A549 (cell line): Measurements from ENCODE around the gene ARMH1. TPM values are rescaled to one million over a fixed set of nuclear protein-coding genes. Genes with fewer than 3 reads are reported as not detected.

Source experiments
- ATAC-seq, 2 experiments: fragments of 200-7000 bp in 1 of 2; fragments of >200 bp in 1 of 2; cut with Nextera tagmentation in 1 of 2; cut with Tn5 transposase in 1 of 2; 3 replicates each; pipeline versions ENCODE4 v1.8.0 to v1.9.1; 2018 to 2020; ENCODE audit warnings: mild to moderate bottlenecking in 1 of 2, moderate library complexity in 1 of 2
- CTCF ChIA-PET: fragments of 300-600 bp; sonication (Branson Sonifier 250); formaldehyde crosslinking; extraction: SDS; loops from one replicate; lab custom pipeline; 2021; ENCODE audit warnings: antibody characterized with exemption, inconsistent platforms; lab: Yijun Ruan, JAX
- POLR2A ChIA-PET: fragments of 350-600 bp; formaldehyde crosslinking; extraction: SDS; loops from one replicate; lab custom pipeline; 2021; ENCODE audit warnings: antibody characterized with exemption, inconsistent platforms; lab: Yijun Ruan, JAX
- DNase-seq, 2 experiments: peaks; one replicate each; pipeline versions ENCODE4 v3.0.0 to v3.0.0-alpha.2; 2011 to 2016; ENCODE audit warnings: low read depth in 1 of 2, low spot score in 1 of 2
- FAIRE-seq: peaks from 2 replicates; lab custom pipeline; 2011; peaks lifted over from hg19 to GRCh38; lab: Jason Lieb, UNC
- H3K27ac ChIP-seq, 2 experiments: fragments of >200 bp; sonication (Bioruptor Twin); formaldehyde crosslinking; 3 replicates each; pipeline ENCODE4 v1.5.1; 2016 to 2017
- H3K4me1 ChIP-seq: fragments of >200 bp; sonication (Bioruptor Twin); formaldehyde crosslinking; 3 replicates; pipeline ENCODE4 v1.6.1; 2016
- H3K4me2 ChIP-seq: fragments of >200 bp; sonication (Bioruptor Twin); formaldehyde crosslinking; 3 replicates; pipeline ENCODE4 v1.6.1; 2016
- H3K4me3 ChIP-seq: fragments of >200 bp; sonication (Bioruptor Twin); formaldehyde crosslinking; 3 replicates; pipeline ENCODE4 v1.5.1; 2016
- H3K9me3 ChIP-seq: fragments of >200 bp; sonication (Bioruptor Twin); formaldehyde crosslinking; 3 replicates; pipeline ENCODE4 v1.6.1; 2016
- BHLHE40 ChIP-seq: IDR thresholded peaks from 2 replicates; pipeline ENCODE4 v1.6.1; 2012; ENCODE audit warnings: low read depth, low read length, inconsistent platforms
- CEBPB ChIP-seq, 2 experiments: fragments of >200 bp in 1 of 2; sonication (Bioruptor Twin) in 1 of 2; formaldehyde crosslinking in 1 of 2; IDR thresholded peaks; 2 replicates each; pipeline ENCODE4 v1.6.1; 2012 to 2016
- CHD2 ChIP-seq: fragments of 150-350 bp; IDR thresholded peaks from 2 replicates; pipeline ENCODE4 v1.6.1; 2014; ENCODE audit warnings: low read length; ENCODE audit not compliant: partially characterized antibody
- EP300 ChIP-seq, 2 experiments: fragments of >200 bp; sonication (Bioruptor Twin); formaldehyde crosslinking; IDR thresholded peaks; 2 replicates in 1 of 2; 3 replicates in 1 of 2; pipeline ENCODE4 v1.6.1; 2016 to 2017
- ESRRA ChIP-seq: fragments of 150-350 bp; IDR thresholded peaks from 2 replicates; pipeline ENCODE4 v1.6.1; 2014; ENCODE audit warnings: mild to moderate bottlenecking, low read length, borderline replicate concordance
- FOSL2 ChIP-seq, 2 experiments: fragments of 450-650 bp in 1 of 2; fragments of >200 bp in 1 of 2; sonication (Bioruptor Twin) in 1 of 2; formaldehyde crosslinking; IDR thresholded peaks; 2 replicates each; pipeline versions ENCODE4 v1.5.0 to v1.6.1; 2016 to 2020; ENCODE audit warnings: mild to moderate bottlenecking in 1 of 2, moderate library complexity in 1 of 2
- FOXS1 ChIP-seq: fragments of 250-450 bp; sonication (Bioruptor Pico); IDR thresholded peaks from 2 replicates; pipeline ENCODE4 v1.5.0; 2020; ENCODE audit warnings: mild to moderate bottlenecking, moderate library complexity
- HOXA7 ChIP-seq: fragments of 250-450 bp; sonication (Bioruptor Pico); IDR thresholded peaks from 2 replicates; pipeline ENCODE4 v1.5.0; 2020; ENCODE audit warnings: mild to moderate bottlenecking, moderate library complexity
- HOXB5 ChIP-seq: fragments of 250-450 bp; sonication (Bioruptor Pico); IDR thresholded peaks from 2 replicates; pipeline ENCODE4 v1.5.0; 2020; ENCODE audit warnings: mild to moderate bottlenecking, moderate library complexity
- JUN ChIP-seq, 2 experiments: fragments of >200 bp; sonication (Bioruptor Twin); formaldehyde crosslinking; IDR thresholded peaks; 2 replicates in 1 of 2; 3 replicates in 1 of 2; pipeline ENCODE4 v1.6.1; 2016 to 2017
- JUNB ChIP-seq: fragments of >200 bp; sonication (Bioruptor Twin); formaldehyde crosslinking; IDR thresholded peaks from 2 replicates; pipeline ENCODE4 v1.6.1; 2016
- KDM5A ChIP-seq: fragments of 200-600 bp; sonication (generic); IDR thresholded peaks from 2 replicates; pipeline ENCODE4 v1.6.1; 2016; ENCODE audit warnings: antibody characterized with exemption, mild to moderate bottlenecking
- MAZ ChIP-seq: fragments of 150-350 bp; IDR thresholded peaks from 2 replicates; pipeline ENCODE4 v1.6.1; 2014; ENCODE audit warnings: antibody characterized with exemption, low read depth, low read length, borderline replicate concordance
- MYC ChIP-seq: IDR thresholded peaks from 2 replicates; pipeline ENCODE4 v1.6.1; 2012; ENCODE audit warnings: mild to moderate bottlenecking, inconsistent platforms, low read length, improper control_type of control experiment, borderline replicate concordance
- NPAS2 ChIP-seq: fragments of 250-450 bp; sonication (Bioruptor Pico); IDR thresholded peaks from 2 replicates; pipeline ENCODE4 v1.8.0; 2022; ENCODE audit warnings: mild to moderate bottlenecking, moderate library complexity, borderline replicate concordance
- NR3C1 ChIP-seq: fragments of >200 bp; sonication (Bioruptor Twin); formaldehyde crosslinking; IDR thresholded peaks from 3 replicates; pipeline ENCODE4 v1.6.1; 2017
- PHF8 ChIP-seq: fragments of 200-600 bp; sonication (generic); IDR thresholded peaks from 2 replicates; pipeline ENCODE4 v1.6.1; 2016; ENCODE audit warnings: low read depth, mild to moderate bottlenecking, antibody characterized with exemption, moderate library complexity, borderline replicate concordance
- POLR2A ChIP-seq: IDR thresholded peaks from 2 replicates; pipeline ENCODE4 v1.6.1; 2012; ENCODE audit warnings: mild to moderate bottlenecking, low read length
- POLR2AphosphoS2 ChIP-seq: conservative IDR thresholded peaks from 2 replicates; pipeline ENCODE4 v1.6.1; 2012; ENCODE audit warnings: low read length, improper control_type of control experiment, inconsistent platforms
- RARB ChIP-seq: fragments of 250-450 bp; sonication (Bioruptor Pico); IDR thresholded peaks from 2 replicates; pipeline ENCODE4 v1.8.0; 2021; ENCODE audit warnings: mild to moderate bottlenecking, moderate library complexity
- RFX5 ChIP-seq: fragments of 450-650 bp; IDR thresholded peaks from 2 replicates; pipeline ENCODE4 v1.7.1; 2014; ENCODE audit warnings: antibody characterized with exemption, mild to moderate bottlenecking, moderate library complexity
- WGBS: methylation state at CpG from one replicate; pipeline ENCODE4 v1.1.6; 2017; ENCODE audit errors: missing lambda C conversion rate; 5-methylcytosine and 5-hydroxymethylcytosine counted together
- polyA plus RNA-seq, 4 experiments: library from polyadenylated mRNA; depleted of rRNA in 3 of 4; stranded (reverse); fragments of >200 nt; fragmentation: RNase III in 1 of 4; extraction: RNeasy Plus Mini Kit Qiagen cat#74134 plus additional on column Dnase treatment in 1 of 4; gene quantifications; 2 replicates in 3 of 4; 3 replicates in 1 of 4; pipeline ENCODE4 v1.2.3, GENCODE V29; 2011 to 2017
- TF ChIP-seq, protein P1 (sequence below): fragments of 450-650 bp; IDR thresholded peaks from 2 replicates; pipeline ENCODE4 v1.6.1; 2014; ENCODE audit warnings: antibody characterized with exemption
- TF ChIP-seq, protein P2 (sequence below): IDR thresholded peaks from 2 replicates; pipeline ENCODE4 v1.6.1; 2012; ENCODE audit warnings: low read depth, borderline replicate concordance
- TF ChIP-seq, protein P3 (sequence below): fragments of >200 bp; sonication (Bioruptor Twin); formaldehyde crosslinking; IDR thresholded peaks from 3 replicates; pipeline ENCODE4 v1.6.1; 2016
- TF ChIP-seq, protein P4 (sequence below): fragments of 250-450 bp; sonication (Bioruptor Pico); IDR thresholded peaks from 2 replicates; pipeline ENCODE4 v1.5.0; 2020; ENCODE audit warnings: low read depth, mild to moderate bottlenecking, moderate library complexity
- TF ChIP-seq, protein P5 (sequence below): IDR thresholded peaks from 2 replicates; pipeline ENCODE4 v1.6.1; 2012
- TF ChIP-seq, protein P6 (sequence below): fragments of 250-450 bp; sonication (Bioruptor Pico); IDR thresholded peaks from 2 replicates; pipeline ENCODE4 v1.5.0; 2021; ENCODE audit warnings: mild to moderate bottlenecking, moderate library complexity, borderline replicate concordance
- TF ChIP-seq, protein P7 (sequence below): fragments of >200 bp; sonication (Bioruptor Twin); formaldehyde crosslinking; IDR thresholded peaks from 2 replicates; pipeline ENCODE4 v1.6.1; 2016
- TF ChIP-seq, protein P8 (sequence below): fragments of 200-600 bp; sonication (generic); IDR thresholded peaks from 2 replicates; pipeline ENCODE4 v1.6.1; 2016; ENCODE audit warnings: antibody characterized with exemption, mild to moderate bottlenecking, moderate library complexity

ARMH1 gene
- polyA plus RNA-seq, 2 of the 4 experiments (the other 2 are of a cell fraction) = 2.4 to 2.7 TPM

DNA sequence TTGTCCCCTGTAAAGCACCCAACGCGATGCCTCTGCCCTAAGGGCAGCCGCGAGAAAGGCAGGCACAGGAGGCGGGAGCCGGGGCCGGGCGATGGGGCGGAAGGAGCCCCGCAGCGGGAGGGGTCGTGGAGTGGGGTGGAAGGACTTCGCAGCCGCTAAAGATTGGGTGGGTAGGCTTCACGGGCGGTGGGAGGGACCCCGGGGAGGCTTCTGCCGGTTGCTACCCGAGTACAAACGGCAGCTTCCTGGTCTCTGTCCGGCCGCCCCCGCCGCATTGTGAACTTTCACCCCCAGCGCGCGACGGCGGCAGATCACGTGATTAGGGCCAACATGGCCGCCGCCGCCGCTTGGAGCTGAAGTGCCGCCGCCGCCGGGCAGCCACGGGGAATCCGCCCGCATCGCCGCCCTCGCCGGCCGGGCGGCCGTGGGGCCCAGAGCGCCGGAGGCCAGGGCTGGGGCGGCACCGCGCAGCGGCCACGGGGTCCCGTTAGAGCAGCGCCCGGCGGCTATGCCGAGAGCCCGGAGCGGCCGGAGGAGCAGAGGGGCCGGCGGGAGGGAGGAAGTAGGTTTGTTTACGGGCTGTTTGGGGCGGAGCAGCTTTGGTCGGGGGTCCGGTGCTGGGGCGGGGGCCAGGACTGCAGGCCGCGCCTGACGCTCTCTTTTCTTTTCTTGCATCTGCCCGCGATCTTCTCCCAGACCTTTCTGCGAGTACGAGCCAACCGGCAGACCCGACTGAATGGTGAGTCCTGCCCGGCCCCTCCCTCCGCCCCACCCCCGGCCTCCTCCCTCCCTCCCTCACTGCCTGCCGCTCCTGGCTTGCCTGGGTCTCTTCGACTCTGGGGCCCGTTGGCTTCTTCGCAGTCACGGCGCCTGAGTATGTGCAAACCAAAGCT, 42.6 kb upstream of the ARMH1 start:
- H3K4me3 ChIP-seq = peak overlapping the region; percentile 77
- peak overlapping the region; percentile 97 for H3K27ac ChIP-seq
- DNase-seq (peak; percentile 74 to 83), ATAC-seq (peak; percentile 84 to 86), FAIRE-seq (no peak)
- H3K4me1 ChIP-seq = peaks cover 18% of the 10 kb centered on the region; the same call in 1 of the 3 replicates
- POLR2A ChIA-PET = interaction anchor here (0.6 to 3.8 kb wide), 14 partner anchors 9 to 546 kb away, joined by 3 to 19 read pairs (median 4); partner anchors contain the start of genes ARMH1, DMAP1, RNF220 and TMEM53
- CTCF ChIA-PET = interaction anchor here (1.0 to 14.6 kb wide), 6 partner anchors 10 to 60 kb away, joined by 4 to 119 read pairs (median 6); no protein-coding TSS in a partner anchor
- H3K4me2 ChIP-seq = peak overlapping the region; percentile 79
- no peaks in the 10 kb centered on the region for H3K9me3 ChIP-seq
- 0% methylated on average over 13 of the region's 88 CpGs for WGBS
- TF ChIP-seq POLR2A = peak; percentile 30
- TF ChIP-seq, protein P1, sequence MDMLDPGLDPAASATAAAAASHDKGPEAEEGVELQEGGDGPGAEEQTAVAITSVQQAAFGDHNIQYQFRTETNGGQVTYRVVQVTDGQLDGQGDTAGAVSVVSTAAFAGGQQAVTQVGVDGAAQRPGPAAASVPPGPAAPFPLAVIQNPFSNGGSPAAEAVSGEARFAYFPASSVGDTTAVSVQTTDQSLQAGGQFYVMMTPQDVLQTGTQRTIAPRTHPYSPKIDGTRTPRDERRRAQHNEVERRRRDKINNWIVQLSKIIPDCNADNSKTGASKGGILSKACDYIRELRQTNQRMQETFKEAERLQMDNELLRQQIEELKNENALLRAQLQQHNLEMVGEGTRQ = peak; percentile 82
- TF ChIP-seq, protein P2, sequence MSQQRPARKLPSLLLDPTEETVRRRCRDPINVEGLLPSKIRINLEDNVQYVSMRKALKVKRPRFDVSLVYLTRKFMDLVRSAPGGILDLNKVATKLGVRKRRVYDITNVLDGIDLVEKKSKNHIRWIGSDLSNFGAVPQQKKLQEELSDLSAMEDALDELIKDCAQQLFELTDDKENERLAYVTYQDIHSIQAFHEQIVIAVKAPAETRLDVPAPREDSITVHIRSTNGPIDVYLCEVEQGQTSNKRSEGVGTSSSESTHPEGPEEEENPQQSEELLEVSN = peak; percentile 43
- no peak for TF ChIP-seq JUNB
- TF ChIP-seq POLR2AphosphoS2 = no peak
- TF ChIP-seq, protein P3, sequence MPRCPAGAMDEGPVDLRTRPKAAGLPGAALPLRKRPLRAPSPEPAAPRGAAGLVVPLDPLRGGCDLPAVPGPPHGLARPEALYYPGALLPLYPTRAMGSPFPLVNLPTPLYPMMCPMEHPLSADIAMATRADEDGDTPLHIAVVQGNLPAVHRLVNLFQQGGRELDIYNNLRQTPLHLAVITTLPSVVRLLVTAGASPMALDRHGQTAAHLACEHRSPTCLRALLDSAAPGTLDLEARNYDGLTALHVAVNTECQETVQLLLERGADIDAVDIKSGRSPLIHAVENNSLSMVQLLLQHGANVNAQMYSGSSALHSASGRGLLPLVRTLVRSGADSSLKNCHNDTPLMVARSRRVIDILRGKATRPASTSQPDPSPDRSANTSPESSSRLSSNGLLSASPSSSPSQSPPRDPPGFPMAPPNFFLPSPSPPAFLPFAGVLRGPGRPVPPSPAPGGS = peak; percentile 59; the same call in 2 of the 3 replicates
- TF ChIP-seq MYC = peak; percentile 63; the same call in 1 of the 2 replicates
- TF ChIP-seq JUN (IDR thresholded peaks at IDR 0.05) = peak; percentile 84 to 94
- TF ChIP-seq ESRRA = no peak
- peak; percentile 60; the same call in 1 of the 2 replicates for TF ChIP-seq PHF8
- TF ChIP-seq, protein P4, sequence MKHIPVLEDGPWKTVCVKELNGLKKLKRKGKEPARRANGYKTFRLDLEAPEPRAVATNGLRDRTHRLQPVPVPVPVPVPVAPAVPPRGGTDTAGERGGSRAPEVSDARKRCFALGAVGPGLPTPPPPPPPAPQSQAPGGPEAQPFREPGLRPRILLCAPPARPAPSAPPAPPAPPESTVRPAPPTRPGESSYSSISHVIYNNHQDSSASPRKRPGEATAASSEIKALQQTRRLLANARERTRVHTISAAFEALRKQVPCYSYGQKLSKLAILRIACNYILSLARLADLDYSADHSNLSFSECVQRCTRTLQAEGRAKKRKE (CRISPR knock-in tag) = no peak
- TF ChIP-seq MAZ = no peak
- TF ChIP-seq, protein P5, sequence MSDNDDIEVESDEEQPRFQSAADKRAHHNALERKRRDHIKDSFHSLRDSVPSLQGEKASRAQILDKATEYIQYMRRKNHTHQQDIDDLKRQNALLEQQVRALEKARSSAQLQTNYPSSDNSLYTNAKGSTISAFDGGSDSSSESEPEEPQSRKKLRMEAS = peak; percentile 78
- TF ChIP-seq FOSL2 (IDR thresholded peaks at IDR 0.05) = no peak
- TF ChIP-seq FOSL2 (CRISPR knock-in tag; IDR thresholded peaks at IDR 0.05) = 0 out of 2 replicates have a peak, but pooled peaks have one; percentile 21
- TF ChIP-seq RARB (CRISPR knock-in tag) = no peak
- TF ChIP-seq HOXB5 = peak; percentile 13; the same call in 1 of the 2 replicates
- TF ChIP-seq RFX5 = 0 out of 2 replicates have a peak, but pooled peaks have one; percentile 15
- TF ChIP-seq NPAS2 (CRISPR knock-in tag) = no peak
- no peak for TF ChIP-seq FOXS1 (CRISPR knock-in tag)
- TF ChIP-seq HOXA7 (CRISPR knock-in tag) = no peak
- TF ChIP-seq, protein P6, sequence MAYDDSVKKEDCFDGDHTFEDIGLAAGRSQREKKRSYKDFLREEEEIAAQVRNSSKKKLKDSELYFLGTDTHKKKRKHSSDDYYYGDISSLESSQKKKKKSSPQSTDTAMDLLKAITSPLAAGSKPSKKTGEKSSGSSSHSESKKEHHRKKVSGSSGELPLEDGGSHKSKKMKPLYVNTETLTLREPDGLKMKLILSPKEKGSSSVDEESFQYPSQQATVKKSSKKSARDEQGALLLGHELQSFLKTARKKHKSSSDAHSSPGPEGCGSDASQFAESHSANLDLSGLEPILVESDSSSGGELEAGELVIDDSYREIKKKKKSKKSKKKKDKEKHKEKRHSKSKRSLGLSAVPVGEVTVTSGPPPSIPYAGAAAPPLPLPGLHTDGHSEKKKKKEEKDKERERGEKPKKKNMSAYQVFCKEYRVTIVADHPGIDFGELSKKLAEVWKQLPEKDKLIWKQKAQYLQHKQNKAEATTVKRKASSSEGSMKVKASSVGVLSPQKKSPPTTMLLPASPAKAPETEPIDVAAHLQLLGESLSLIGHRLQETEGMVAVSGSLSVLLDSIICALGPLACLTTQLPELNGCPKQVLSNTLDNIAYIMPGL (CRISPR knock-in tag) = no peak
- peak; percentile 45 for TF ChIP-seq BHLHE40
- TF ChIP-seq, protein P7, sequence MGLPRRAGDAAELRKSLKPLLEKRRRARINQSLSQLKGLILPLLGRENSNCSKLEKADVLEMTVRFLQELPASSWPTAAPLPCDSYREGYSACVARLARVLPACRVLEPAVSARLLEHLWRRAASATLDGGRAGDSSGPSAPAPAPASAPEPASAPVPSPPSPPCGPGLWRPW = no peak
- TF ChIP-seq CHD2 = no peak
- no peak for TF ChIP-seq KDM5A
- TF ChIP-seq, protein P8, sequence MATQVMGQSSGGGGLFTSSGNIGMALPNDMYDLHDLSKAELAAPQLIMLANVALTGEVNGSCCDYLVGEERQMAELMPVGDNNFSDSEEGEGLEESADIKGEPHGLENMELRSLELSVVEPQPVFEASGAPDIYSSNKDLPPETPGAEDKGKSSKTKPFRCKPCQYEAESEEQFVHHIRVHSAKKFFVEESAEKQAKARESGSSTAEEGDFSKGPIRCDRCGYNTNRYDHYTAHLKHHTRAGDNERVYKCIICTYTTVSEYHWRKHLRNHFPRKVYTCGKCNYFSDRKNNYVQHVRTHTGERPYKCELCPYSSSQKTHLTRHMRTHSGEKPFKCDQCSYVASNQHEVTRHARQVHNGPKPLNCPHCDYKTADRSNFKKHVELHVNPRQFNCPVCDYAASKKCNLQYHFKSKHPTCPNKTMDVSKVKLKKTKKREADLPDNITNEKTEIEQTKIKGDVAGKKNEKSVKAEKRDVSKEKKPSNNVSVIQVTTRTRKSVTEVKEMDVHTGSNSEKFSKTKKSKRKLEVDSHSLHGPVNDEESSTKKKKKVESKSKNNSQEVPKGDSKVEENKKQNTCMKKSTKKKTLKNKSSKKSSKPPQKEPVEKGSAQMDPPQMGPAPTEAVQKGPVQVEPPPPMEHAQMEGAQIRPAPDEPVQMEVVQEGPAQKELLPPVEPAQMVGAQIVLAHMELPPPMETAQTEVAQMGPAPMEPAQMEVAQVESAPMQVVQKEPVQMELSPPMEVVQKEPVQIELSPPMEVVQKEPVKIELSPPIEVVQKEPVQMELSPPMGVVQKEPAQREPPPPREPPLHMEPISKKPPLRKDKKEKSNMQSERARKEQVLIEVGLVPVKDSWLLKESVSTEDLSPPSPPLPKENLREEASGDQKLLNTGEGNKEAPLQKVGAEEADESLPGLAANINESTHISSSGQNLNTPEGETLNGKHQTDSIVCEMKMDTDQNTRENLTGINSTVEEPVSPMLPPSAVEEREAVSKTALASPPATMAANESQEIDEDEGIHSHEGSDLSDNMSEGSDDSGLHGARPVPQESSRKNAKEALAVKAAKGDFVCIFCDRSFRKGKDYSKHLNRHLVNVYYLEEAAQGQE = no peak
- no peak for TF ChIP-seq CEBPB (IDR thresholded peaks at IDR 0.05)
- TF ChIP-seq NR3C1 = no peak
- TF ChIP-seq EP300 (IDR thresholded peaks at IDR 0.05) = no peak
